GM12892 (cell line): ENCODE measurements around the gene IGSF21.

ENCODE experiments used
- POLR2A ChIP-seq: IDR thresholded peaks from 2 replicates; pipeline ENCODE4 v1.6.1; 2011; ENCODE audit warnings: low read depth, low read length, control low read depth
- POLR2AphosphoS5 ChIP-seq: IDR thresholded peaks from 2 replicates; pipeline ENCODE4 v1.6.1; 2011; ENCODE audit warnings: low read depth, low read length, control low read depth

DNA sequence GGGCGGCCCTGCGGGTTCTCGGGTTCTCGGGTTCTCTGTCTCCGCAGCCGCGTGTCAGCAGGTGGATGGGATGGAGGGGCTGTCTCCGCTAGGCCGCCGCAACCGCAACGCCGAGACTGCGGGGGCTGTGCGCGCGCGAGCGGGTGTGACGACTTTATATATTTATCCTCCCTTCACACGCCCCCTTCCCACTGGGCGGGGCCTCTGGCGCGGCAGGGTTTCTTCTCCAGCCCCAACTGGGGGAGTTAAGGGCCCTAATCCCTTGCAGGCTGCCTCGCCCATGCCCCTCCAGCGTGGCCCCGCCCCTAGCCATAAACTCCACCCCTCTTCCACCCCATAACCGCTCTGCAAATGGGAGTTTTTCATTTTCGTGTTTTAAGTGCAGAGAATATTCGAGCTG lies 3.4 kb downstream of the IGSF21 start:
- no peak for TF ChIP-seq POLR2AphosphoS5
- no peak for TF ChIP-seq POLR2A
